HG02678 (cell line): ENCODE results near the gene EGFR.

ENCODE experiments used
- ATAC-seq: cut with Tn5 transposase; IDR thresholded peaks from one replicate; pipeline ENCODE4 v1.9.1; 2021; ENCODE audit warnings: mild to moderate bottlenecking, moderate library complexity; ENCODE audit not compliant: unreplicated experiment

The EGFR gene

GRCh38 chr7:55258631-55259030 is 239.8 kb downstream of the EGFR start:
- ATAC-seq: no peak

GRCh38 chr7:55260171-55260570 is 241.4 kb downstream of the EGFR start:
- ATAC-seq: no peak

- no peak for ATAC-seq
Observed at GRCh38 chr7:55260676-55261385, 242.0 kb downstream of the EGFR start.
